Inflammatory macrophage treated with lipopolysaccharide for 4 hours (primary cell): ENCODE measurements around the gene MAP4K1.

Experiments used
- DNase-seq: peaks from one replicate; pipeline ENCODE4 v3.0.0-alpha.2; 2020

The MAP4K1 gene

GRCh38 chr19:38542040-38542439 is 75.7 kb downstream of the MAP4K1 start:
- DNase-seq, result no peak

GRCh38 chr19:38539751-38540150 is 78.0 kb downstream of the MAP4K1 start:
- no peak for DNase-seq

GRCh38 chr19:38538793-38539528 is 78.8 kb downstream of the MAP4K1 start:
- no peak for DNase-seq

GRCh38 chr19:38538386-38538785 is 79.4 kb downstream of the MAP4K1 start:
- no peak for DNase-seq
